MM.1S (cell line): ENCODE results near the gene SRRD.
A peak's percentile ranks its signal among the peaks of the same experiment; 100 is the strongest.

Experiments
- DNase-seq: peaks from one replicate; pipeline ENCODE4 v3.0.0-alpha.2; 2015
- H2AFZ ChIP-seq: fragments of 300-600 bp; sonication (generic); 2 replicates; pipeline ENCODE4 v1.6.0; 2016; ENCODE audit warnings: antibody characterized with exemption, low read length
- H3F3A ChIP-seq: fragments of 300-600 bp; sonication (generic); 2 replicates; pipeline ENCODE4 v1.6.1; 2016; ENCODE audit warnings: mild to moderate bottlenecking, antibody characterized with exemption, low read length, moderate library complexity, mixed read lengths; ENCODE audit not compliant: insufficient read depth
- H3K27ac ChIP-seq: fragments of 300-600 bp; sonication (generic); 2 replicates; pipeline ENCODE4 v1.5.1; 2016; ENCODE audit warnings: mild to moderate bottlenecking, low read length
- H3K27me3 ChIP-seq: fragments of 300-600 bp; sonication (generic); replicated peaks from 2 replicates; pipeline ENCODE4 v1.6.0; 2016; ENCODE audit warnings: low read length; ENCODE audit not compliant: insufficient read depth
- H3K36me3 ChIP-seq: fragments of 300-600 bp; sonication (generic); replicated peaks from 2 replicates; pipeline ENCODE4 v1.6.1; 2016; ENCODE audit warnings: mild to moderate bottlenecking, low read length, mixed read lengths; ENCODE audit not compliant: insufficient read depth
- H3K4me1 ChIP-seq: fragments of 300-600 bp; sonication (generic); 2 replicates; pipeline ENCODE4 v1.6.1; 2016; ENCODE audit warnings: low read length, mixed read lengths
- H3K4me2 ChIP-seq: fragments of 300-600 bp; sonication (generic); 2 replicates; pipeline ENCODE4 v1.6.0; 2016; ENCODE audit warnings: low read depth, low read length
- H3K4me3 ChIP-seq: fragments of 300-600 bp; sonication (generic); 2 replicates; pipeline ENCODE4 v1.5.1; 2016; ENCODE audit warnings: low read length, mixed read lengths
- H3K79me2 ChIP-seq: fragments of 300-600 bp; sonication (generic); 2 replicates; pipeline ENCODE4 v1.6.1; 2016; ENCODE audit warnings: mixed run types, low read length, mixed read lengths
- H3K9ac ChIP-seq: fragments of 300-600 bp; sonication (generic); 2 replicates; pipeline ENCODE4 v1.6.1; 2016; ENCODE audit warnings: low read length, mixed read lengths
- H3K9me2 ChIP-seq: fragments of 300-600 bp; sonication (generic); replicated peaks from 2 replicates; pipeline ENCODE4 v1.6.1; 2016; ENCODE audit warnings: mild to moderate bottlenecking, low read length, mixed read lengths; ENCODE audit not compliant: insufficient read depth
- H3K9me3 ChIP-seq: fragments of 300-600 bp; sonication (generic); replicated peaks from 2 replicates; pipeline ENCODE4 v1.6.1; 2016; ENCODE audit warnings: mild to moderate bottlenecking, low read length, mixed read lengths; ENCODE audit not compliant: insufficient read depth
- H4K20me1 ChIP-seq: fragments of 300-600 bp; sonication (generic); 2 replicates; pipeline ENCODE4 v1.6.1; 2016; ENCODE audit warnings: mild to moderate bottlenecking, low read length, moderate library complexity, mixed read lengths; ENCODE audit not compliant: insufficient read depth
- EZH2 ChIP-seq: fragments of 300-600 bp; sonication (generic); optimal IDR thresholded peaks from 2 replicates; pipeline ENCODE3; 2017; ENCODE audit warnings: low read depth, mild to moderate bottlenecking, antibody characterized with exemption, low read length, mixed read lengths
- EZH2phosphoT487 ChIP-seq: fragments of 300-600 bp; sonication (generic); IDR thresholded peaks from 2 replicates; pipeline ENCODE4 v1.6.1; 2018; ENCODE audit warnings: antibody characterized with exemption, low read length
- TF ChIP-seq, protein P1 (sequence below): fragments of 300-600 bp; sonication (generic); IDR thresholded peaks from 2 replicates; pipeline ENCODE4 v1.5.1; 2016; ENCODE audit warnings: antibody characterized with exemption, low read length, mixed read lengths

The SRRD gene

DNA sequence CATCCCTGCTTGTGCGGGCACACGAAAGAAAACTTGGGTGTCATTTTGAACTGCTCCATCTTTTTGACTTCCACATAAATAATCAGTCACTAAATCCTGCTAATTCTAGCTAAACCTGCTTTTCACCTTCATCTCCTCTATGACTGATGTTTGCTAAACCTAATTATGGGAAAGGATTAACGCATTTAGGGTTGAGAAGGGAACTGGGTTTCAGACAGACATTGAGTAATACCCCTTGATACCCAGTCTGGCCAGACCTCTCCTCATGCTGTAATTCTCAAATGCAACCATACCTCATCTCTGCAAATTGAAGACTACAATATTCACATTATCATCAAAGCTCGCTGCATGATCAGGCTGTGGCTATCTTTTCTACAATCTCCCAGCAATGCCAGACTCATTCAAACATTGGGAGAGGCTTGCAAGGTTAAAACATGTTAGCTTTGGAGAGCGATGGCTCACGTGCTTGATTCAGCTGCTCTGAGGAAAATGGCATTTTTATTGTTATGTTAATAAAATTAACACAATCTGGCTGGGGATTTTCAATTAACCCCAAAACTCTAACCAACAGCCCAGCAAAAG, 2.5 kb upstream of the SRRD start:
- no peaks in the 10 kb centered on the region for H3K36me3 ChIP-seq
- peaks cover 51% of the 10 kb centered on the region for H3K4me1 ChIP-seq
- H3K27ac ChIP-seq, result peak overlapping the region; percentile 19; the same call in 1 of the 2 replicates
- no peaks in the 10 kb centered on the region for H3K27me3 ChIP-seq
- H4K20me1 ChIP-seq, result no peaks in the 10 kb centered on the region
- H3K4me3 ChIP-seq, result no peak overlapping the region
- no peak for DNase-seq
- no peaks in the 10 kb centered on the region for H3K9me2 ChIP-seq
- no peaks in the 10 kb centered on the region for H3K9me3 ChIP-seq
- H3K79me2 ChIP-seq, result peaks cover 65% of the 10 kb centered on the region
- H3F3A ChIP-seq, result peaks cover 22% of the 10 kb centered on the region
- TF ChIP-seq EZH2, result no peak
- TF ChIP-seq EZH2phosphoT487, result no peak
- TF ChIP-seq, protein P1, sequence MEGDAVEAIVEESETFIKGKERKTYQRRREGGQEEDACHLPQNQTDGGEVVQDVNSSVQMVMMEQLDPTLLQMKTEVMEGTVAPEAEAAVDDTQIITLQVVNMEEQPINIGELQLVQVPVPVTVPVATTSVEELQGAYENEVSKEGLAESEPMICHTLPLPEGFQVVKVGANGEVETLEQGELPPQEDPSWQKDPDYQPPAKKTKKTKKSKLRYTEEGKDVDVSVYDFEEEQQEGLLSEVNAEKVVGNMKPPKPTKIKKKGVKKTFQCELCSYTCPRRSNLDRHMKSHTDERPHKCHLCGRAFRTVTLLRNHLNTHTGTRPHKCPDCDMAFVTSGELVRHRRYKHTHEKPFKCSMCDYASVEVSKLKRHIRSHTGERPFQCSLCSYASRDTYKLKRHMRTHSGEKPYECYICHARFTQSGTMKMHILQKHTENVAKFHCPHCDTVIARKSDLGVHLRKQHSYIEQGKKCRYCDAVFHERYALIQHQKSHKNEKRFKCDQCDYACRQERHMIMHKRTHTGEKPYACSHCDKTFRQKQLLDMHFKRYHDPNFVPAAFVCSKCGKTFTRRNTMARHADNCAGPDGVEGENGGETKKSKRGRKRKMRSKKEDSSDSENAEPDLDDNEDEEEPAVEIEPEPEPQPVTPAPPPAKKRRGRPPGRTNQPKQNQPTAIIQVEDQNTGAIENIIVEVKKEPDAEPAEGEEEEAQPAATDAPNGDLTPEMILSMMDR, result no peak
- H3K9ac ChIP-seq, result peak overlapping the region; percentile 3; the same call in 1 of the 2 replicates
- H3K4me2 ChIP-seq, result peak overlapping the region; percentile 48
- no peak overlapping the region for H2AFZ ChIP-seq

DNA sequence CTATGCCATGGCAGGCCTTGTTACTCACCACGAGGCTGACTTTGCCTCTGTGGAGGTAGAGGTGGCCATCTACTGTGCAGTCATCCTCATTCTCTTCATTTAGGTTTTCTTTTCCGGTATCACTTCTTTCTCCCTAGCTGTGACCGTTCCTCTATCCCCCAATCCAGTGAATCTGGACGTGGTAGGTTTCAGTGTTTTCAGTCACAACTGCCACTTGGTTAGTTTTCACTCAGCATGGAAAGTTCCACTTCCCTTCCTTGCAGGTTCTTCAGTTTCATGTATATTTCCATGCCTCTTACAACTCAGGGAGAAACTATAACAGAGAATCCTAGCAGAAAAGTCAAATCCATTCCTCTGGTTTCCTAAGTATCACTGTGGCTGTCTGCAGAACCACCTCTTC, 2.0 kb upstream of the SRRD start:
- Histone ChIP-seq H3K36me3 (no peaks in the 10 kb centered on the region), H3K27ac (peak overlapping the region; percentile 19; the same call in 1 of the 2 replicates), H3F3A (peaks cover 22% of the 10 kb centered on the region), H3K9ac (peak overlapping the region; percentile 3; the same call in 1 of the 2 replicates), H3K4me1 (peaks cover 51% of the 10 kb centered on the region), H3K27me3 (no peaks in the 10 kb centered on the region), H4K20me1 (no peaks in the 10 kb centered on the region), H3K9me3 (no peaks in the 10 kb centered on the region), H3K4me2 (peak overlapping the region; percentile 30), H3K79me2 (peaks cover 70% of the 10 kb centered on the region), H3K4me3 (no peak overlapping the region), H3K9me2 (no peaks in the 10 kb centered on the region), H2AFZ (no peak overlapping the region)
- TF ChIP-seq EZH2 (no peak), EZH2phosphoT487 (no peak)
- TF ChIP-seq, protein P1, result no peak
- no peak for DNase-seq

DNA sequence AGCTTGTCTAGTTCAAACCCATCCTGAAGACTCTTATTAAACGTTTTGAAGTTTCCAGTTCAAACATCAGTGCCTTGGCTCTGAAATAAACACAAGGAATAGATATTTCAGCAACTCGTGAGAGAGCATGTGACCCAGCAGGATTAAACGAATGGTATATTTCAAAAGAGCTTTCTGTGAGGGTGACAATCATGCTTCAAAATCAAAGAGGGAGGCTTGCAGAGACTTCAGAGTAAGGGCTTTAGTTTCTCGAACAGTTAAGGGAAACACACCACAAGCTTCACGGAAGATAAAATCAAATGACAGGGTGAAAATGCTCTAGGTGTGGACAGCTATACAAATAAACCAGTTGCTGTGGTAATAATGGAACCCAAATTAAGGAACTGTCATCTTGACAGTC, 1.5 kb upstream of the SRRD start:
- no peak for DNase-seq
- H3K36me3 ChIP-seq, result no peaks in the 10 kb centered on the region
- peaks cover 22% of the 10 kb centered on the region for H3F3A ChIP-seq
- no peak overlapping the region for H3K4me3 ChIP-seq
- no peaks in the 10 kb centered on the region for H3K27me3 ChIP-seq
- peak overlapping the region; percentile 19; the same call in 1 of the 2 replicates for H3K27ac ChIP-seq
- H3K4me1 ChIP-seq, result peaks cover 51% of the 10 kb centered on the region
- no peaks in the 10 kb centered on the region for H3K9me3 ChIP-seq
- TF ChIP-seq EZH2phosphoT487 (no peak), EZH2 (no peak)
- TF ChIP-seq, protein P1, result no peak
- peak overlapping the region; percentile 30; the same call in 1 of the 2 replicates for H3K4me2 ChIP-seq
- no peak overlapping the region for H2AFZ ChIP-seq
- no peaks in the 10 kb centered on the region for H4K20me1 ChIP-seq
- H3K79me2 ChIP-seq, result peaks cover 75% of the 10 kb centered on the region
- no peaks in the 10 kb centered on the region for H3K9me2 ChIP-seq
- H3K9ac ChIP-seq, result no peak overlapping the region
